Suprapubic skin (tissue), 4 donors: Measurements from ENCODE around the gene PCNX1. TPM values are rescaled to one million over a fixed set of nuclear protein-coding genes. Genes with fewer than 3 reads are reported as not detected.

Experiments used
- DNase-seq, 2 donors: peaks; one replicate each; pipeline ENCODE4 v3.0.0-alpha.2; 2019; ENCODE audit warnings: low spot score in 2 of 2
- H3K27ac ChIP-seq: fragments of 200-600 bp; sonication (generic); one replicate; pipeline ENCODE4 v1.5.1; 2019
- H3K27me3 ChIP-seq: fragments of 200-600 bp; sonication (generic); one replicate; pipeline ENCODE4 v1.5.1; 2019
- H3K36me3 ChIP-seq: fragments of 200-600 bp; sonication (generic); one replicate; pipeline ENCODE4 v1.5.1; 2019
- H3K4me1 ChIP-seq: fragments of 200-600 bp; sonication (generic); one replicate; pipeline ENCODE4 v1.5.1; 2019
- H3K4me3 ChIP-seq: fragments of 200-600 bp; sonication (generic); one replicate; pipeline ENCODE4 v1.5.1; 2019; ENCODE audit warnings: mild to moderate bottlenecking
- H3K9me3 ChIP-seq: fragments of 200-600 bp; sonication (generic); one replicate; pipeline ENCODE4 v1.5.1; 2019
- CTCF ChIP-seq, 2 donors: fragments of 200-600 bp in 1 of 2; fragments of 450-650 bp in 1 of 2; sonication (generic) in 1 of 2; IDR thresholded peaks; one replicate each; pipeline ENCODE4 v1.5.1; 2016 to 2019; ENCODE audit warnings: antibody characterized with exemption in 2 of 2, mild to moderate bottlenecking in 1 of 2, moderate library complexity in 1 of 2
- EP300 ChIP-seq: sonication (generic); formaldehyde crosslinking; IDR thresholded peaks from one replicate; pipeline ENCODE4 v1.6.1; 2017; ENCODE audit warnings: antibody characterized with exemption
- POLR2A ChIP-seq, 2 donors: fragments of 450-650 bp; IDR thresholded peaks; one replicate each; pipeline ENCODE4 v1.6.1; 2017; ENCODE audit warnings: antibody characterized with exemption in 2 of 2, mild to moderate bottlenecking in 2 of 2, moderate library complexity in 2 of 2
- POLR2AphosphoS5 ChIP-seq, 3 donors: sonication (generic); formaldehyde crosslinking; IDR thresholded peaks; one replicate each; pipeline ENCODE4 v1.6.1; 2017; ENCODE audit warnings: antibody characterized with exemption in 3 of 3
- WGBS: methylation state at CpG from one replicate; pipeline ENCODE4 v1.1.5; 2018; 5-methylcytosine and 5-hydroxymethylcytosine counted together
- total RNA-seq, 4 donors: library from RNA; depleted of rRNA; stranded (reverse); fragments of >200 nt; gene quantifications; one replicate each; pipeline ENCODE4 v1.1.0, GENCODE V29; 2016

The PCNX1 gene
- total RNA-seq, 4 donors from 2014 or later = 22.0 to 95.4 (median 29.7) TPM

- H3K27ac ChIP-seq = no peak overlapping the region
- H3K36me3 ChIP-seq = no peaks in the 10 kb centered on the region
- H3K9me3 ChIP-seq = no peaks in the 10 kb centered on the region
- peak in 1 of 2 donors; percentile 26 for DNase-seq
- no peaks in the 10 kb centered on the region for H3K27me3 ChIP-seq
- H3K4me1 ChIP-seq = peaks cover 4% of the 10 kb centered on the region
- 89% methylated on average over 6 of the region's 6 CpGs for WGBS
- H3K4me3 ChIP-seq = no peak overlapping the region
- no peak for TF ChIP-seq POLR2A (IDR thresholded peaks at IDR 0.05)
- no peak for TF ChIP-seq POLR2AphosphoS5 (IDR thresholded peaks at IDR 0.05)
- no peak for TF ChIP-seq CTCF (IDR thresholded peaks at IDR 0.05)
- no peak for TF ChIP-seq EP300
These were observed 256.0 kb downstream of the PCNX1 start for GRCh38 chr14:71163050-71163841.

- no peak overlapping the region for H3K27ac ChIP-seq
- DNase-seq = peak in 1 of 2 donors; percentile 49
- WGBS = 88% methylated on average over 4 of the region's 10 CpGs
- H3K9me3 ChIP-seq = no peaks in the 10 kb centered on the region
- no peak overlapping the region for H3K4me3 ChIP-seq
- peaks cover 4% of the 10 kb centered on the region for H3K4me1 ChIP-seq
- TF ChIP-seq CTCF (IDR thresholded peaks at IDR 0.05) = no peak
- no peak for TF ChIP-seq POLR2A (IDR thresholded peaks at IDR 0.05)
- no peak for TF ChIP-seq EP300
- H3K27me3 ChIP-seq = no peaks in the 10 kb centered on the region
- H3K36me3 ChIP-seq = no peaks in the 10 kb centered on the region
These were observed 256.8 kb downstream of the PCNX1 start for GRCh38 chr14:71163842-71164629.

Other genes with a start within 250 kb of the PCNX1 start
- 10 to 100 TPM; 12.6 to 16.5 (median 14.7) TPM for gene MAP3K9, start 97.9 kb upstream of the PCNX1 start, total RNA-seq